Smooth muscle cell (in vitro differentiated cells): Measurements from ENCODE around the gene KIF7. TPM values are rescaled to one million over a fixed set of nuclear protein-coding genes. Genes with fewer than 3 reads are reported as not detected.

Experiments
- DNase-seq: peaks from one replicate; lab custom pipeline; 2025; ENCODE audit not compliant: unreplicated experiment; lab: John Stamatoyannopoulos, UW
- H2AFZ ChIP-seq: fragments of 200-600 bp; sonication (generic); 2 replicates; pipeline ENCODE4 v1.6.0; 2016; ENCODE audit warnings: antibody characterized with exemption, low read depth, mild to moderate bottlenecking
- H3F3A ChIP-seq: fragments of 200-600 bp; sonication (generic); 2 replicates; pipeline ENCODE4 v1.6.0; 2017; ENCODE audit warnings: antibody characterized with exemption, low read depth
- H3K27ac ChIP-seq: fragments of 200-600 bp; sonication (generic); 2 replicates; pipeline ENCODE4 v1.5.1; 2016; ENCODE audit warnings: low read depth, mild to moderate bottlenecking
- H3K27me3 ChIP-seq: fragments of 200-600 bp; sonication (generic); 2 replicates; pipeline ENCODE4 v1.6.1; 2016; ENCODE audit warnings: low read depth, mild to moderate bottlenecking
- H3K36me3 ChIP-seq: fragments of 200-600 bp; sonication (generic); 2 replicates; pipeline ENCODE4 v1.5.1; 2016; ENCODE audit warnings: low read depth
- H3K4me1 ChIP-seq: fragments of 200-600 bp; sonication (generic); 2 replicates; pipeline ENCODE4 v1.5.1; 2016; ENCODE audit warnings: low read depth
- H3K4me2 ChIP-seq: fragments of 200-600 bp; sonication (generic); 2 replicates; pipeline ENCODE4 v1.6.0; 2016; ENCODE audit warnings: mild to moderate bottlenecking
- H3K4me3 ChIP-seq: fragments of 200-600 bp; sonication (generic); 2 replicates; pipeline ENCODE4 v1.5.1; 2016; ENCODE audit warnings: mild to moderate bottlenecking
- H3K79me2 ChIP-seq: fragments of 200-600 bp; sonication (generic); 2 replicates; pipeline ENCODE4 v1.6.0; 2016; ENCODE audit warnings: low read depth, mild to moderate bottlenecking
- H3K9ac ChIP-seq: fragments of 200-600 bp; sonication (generic); 2 replicates; pipeline ENCODE4 v1.6.0; 2016; ENCODE audit warnings: low read depth
- H3K9me3 ChIP-seq: fragments of 200-600 bp; sonication (generic); replicated peaks from 2 replicates; pipeline ENCODE4 v1.5.1; 2016; ENCODE audit warnings: low read depth
- H4K20me1 ChIP-seq: fragments of 200-600 bp; sonication (generic); 2 replicates; pipeline ENCODE4 v1.6.0; 2016; ENCODE audit warnings: low read depth
- WGBS: methylation state at CpG from one replicate; pipeline ENCODE4 v1.1.7; 2016; ENCODE audit warnings: low lambda C conversion rate; 5-methylcytosine and 5-hydroxymethylcytosine counted together
- polyA plus RNA-seq: library from polyadenylated mRNA; unstranded; fragments of >200 nt; fragmentation: Nextera tagmentation; extraction: Ambion mirVana; gene quantifications from 2 replicates; pipeline ENCODE4 v1.2.1, GENCODE V29; 2016
- total RNA-seq: library from RNA; depleted of rRNA; stranded (reverse); fragments of >200 nt; gene quantifications from 2 replicates; pipeline ENCODE4 v1.2.3, GENCODE V29; 2014
- TF ChIP-seq, protein P1 (sequence below): fragments of 200-600 bp; sonication (generic); IDR thresholded peaks from 2 replicates; pipeline ENCODE4 v1.5.1; 2017; ENCODE audit warnings: borderline replicate concordance, mild to moderate bottlenecking, antibody characterized with exemption; ENCODE audit not compliant: insufficient read depth, poor library complexity, severe bottlenecking

KIF7 gene
- total and polyA plus RNA-seq, 2 experiments from 2014 or later: 4.8 to 7.6 TPM

DNA sequence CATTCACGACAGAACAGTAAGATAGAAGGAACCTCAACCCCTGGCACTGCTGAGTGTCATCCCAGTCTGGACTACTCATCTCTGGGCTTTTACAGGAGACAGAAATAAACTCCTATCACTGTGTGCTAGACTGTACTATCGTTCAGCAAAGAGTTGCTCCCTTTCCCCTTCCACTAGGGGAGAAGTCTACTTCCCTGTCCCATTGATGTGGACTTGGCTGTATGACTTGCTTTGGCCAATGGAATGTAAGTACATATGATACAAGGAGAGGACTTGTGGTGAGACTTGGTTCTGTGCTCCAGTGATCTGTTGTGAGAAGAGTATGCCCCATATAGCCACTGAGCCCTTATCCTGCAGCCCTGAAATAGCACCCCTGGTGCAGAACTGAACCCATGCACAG is 5.3 kb upstream of the KIF7 start:
- H2AFZ ChIP-seq: no peak overlapping the region

DNA sequence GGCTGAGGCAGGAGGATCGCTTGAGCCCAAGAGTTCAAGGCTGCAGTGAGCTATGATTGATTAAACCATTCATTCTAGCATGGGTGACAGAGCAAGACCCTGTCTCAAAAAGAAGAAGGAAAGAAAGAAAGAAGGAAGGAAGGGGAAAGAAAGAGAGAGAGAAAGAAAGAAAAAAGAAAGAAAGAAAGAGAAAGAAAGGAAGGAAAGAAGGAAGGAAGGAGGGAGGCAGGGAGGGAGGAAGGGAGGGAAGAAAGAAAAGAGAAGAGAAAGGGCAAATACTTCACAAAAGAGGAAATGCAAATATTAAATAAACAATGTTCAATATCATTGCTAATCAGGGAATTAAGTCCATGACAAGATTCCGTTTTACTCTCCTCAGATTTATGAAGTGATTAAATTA is 4.0 kb upstream of the KIF7 start:
- Histone ChIP-seq H3F3A (peaks cover 4% of the 10 kb centered on the region), H3K27ac (no peak overlapping the region), H3K36me3 (no peaks in the 10 kb centered on the region), H3K27me3 (no peaks in the 10 kb centered on the region), H3K9ac (no peak overlapping the region), H3K4me1 (peaks cover 6% of the 10 kb centered on the region), H4K20me1 (no peaks in the 10 kb centered on the region), H3K4me2 (no peak overlapping the region), H3K79me2 (no peaks in the 10 kb centered on the region), H3K9me3 (no peaks in the 10 kb centered on the region), H2AFZ (no peak overlapping the region), H3K4me3 (no peak overlapping the region)
- no peak for DNase-seq
- TF ChIP-seq, protein P1, sequence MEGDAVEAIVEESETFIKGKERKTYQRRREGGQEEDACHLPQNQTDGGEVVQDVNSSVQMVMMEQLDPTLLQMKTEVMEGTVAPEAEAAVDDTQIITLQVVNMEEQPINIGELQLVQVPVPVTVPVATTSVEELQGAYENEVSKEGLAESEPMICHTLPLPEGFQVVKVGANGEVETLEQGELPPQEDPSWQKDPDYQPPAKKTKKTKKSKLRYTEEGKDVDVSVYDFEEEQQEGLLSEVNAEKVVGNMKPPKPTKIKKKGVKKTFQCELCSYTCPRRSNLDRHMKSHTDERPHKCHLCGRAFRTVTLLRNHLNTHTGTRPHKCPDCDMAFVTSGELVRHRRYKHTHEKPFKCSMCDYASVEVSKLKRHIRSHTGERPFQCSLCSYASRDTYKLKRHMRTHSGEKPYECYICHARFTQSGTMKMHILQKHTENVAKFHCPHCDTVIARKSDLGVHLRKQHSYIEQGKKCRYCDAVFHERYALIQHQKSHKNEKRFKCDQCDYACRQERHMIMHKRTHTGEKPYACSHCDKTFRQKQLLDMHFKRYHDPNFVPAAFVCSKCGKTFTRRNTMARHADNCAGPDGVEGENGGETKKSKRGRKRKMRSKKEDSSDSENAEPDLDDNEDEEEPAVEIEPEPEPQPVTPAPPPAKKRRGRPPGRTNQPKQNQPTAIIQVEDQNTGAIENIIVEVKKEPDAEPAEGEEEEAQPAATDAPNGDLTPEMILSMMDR: no peak
- 98% methylated on average over 2 of the region's 2 CpGs for WGBS

More for the DNA sequence above, 5.3 kb upstream of the KIF7 start:
- peaks cover 10% of the 10 kb centered on the region for H3F3A ChIP-seq
- H3K36me3 ChIP-seq: no peaks in the 10 kb centered on the region
- H3K4me2 ChIP-seq: no peak overlapping the region
- no peaks in the 10 kb centered on the region for H4K20me1 ChIP-seq
- WGBS: 90% methylated on average over 2 of the region's 2 CpGs
- H3K27me3 ChIP-seq: no peaks in the 10 kb centered on the region
- H3K4me1 ChIP-seq: peaks cover 2% of the 10 kb centered on the region
- TF ChIP-seq, protein P1: no peak
- no peaks in the 10 kb centered on the region for H3K79me2 ChIP-seq
- no peak overlapping the region for H3K9ac ChIP-seq
- H3K27ac ChIP-seq: no peak overlapping the region
- no peak for DNase-seq
- no peaks in the 10 kb centered on the region for H3K9me3 ChIP-seq
- no peak overlapping the region for H3K4me3 ChIP-seq

DNA sequence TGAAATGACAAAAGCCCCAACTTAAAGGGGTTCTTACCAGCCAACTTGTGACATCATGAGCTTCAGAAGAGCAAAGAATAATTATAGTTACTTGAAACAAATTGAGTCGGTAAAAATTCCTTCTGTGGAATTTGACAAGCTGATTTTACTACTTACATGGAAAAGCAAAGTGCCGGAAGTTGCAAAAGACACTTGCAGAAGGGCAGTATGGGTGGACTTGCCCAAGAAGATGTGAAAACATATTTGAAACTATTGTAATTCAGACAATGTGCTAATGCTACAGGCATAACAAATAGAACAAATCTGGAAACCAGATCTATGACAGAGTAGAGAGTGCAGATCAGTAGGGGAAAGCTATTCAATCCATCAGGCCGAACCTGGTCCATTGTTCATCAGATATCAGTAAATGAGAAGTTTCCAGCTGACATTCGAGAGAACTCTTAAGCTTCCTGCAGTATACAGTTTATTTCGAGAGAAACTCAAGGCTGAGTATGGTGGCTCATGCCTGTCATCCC is 2.5 kb upstream of the KIF7 start:
- Histone ChIP-seq H3K27me3 (no peaks in the 10 kb centered on the region), H3K4me3 (no peak overlapping the region), H3K27ac (no peak overlapping the region), H3K4me1 (peaks cover 7% of the 10 kb centered on the region), H3F3A (peaks cover 3% of the 10 kb centered on the region), H4K20me1 (peaks cover 6% of the 10 kb centered on the region), H2AFZ (no peak overlapping the region), H3K36me3 (no peaks in the 10 kb centered on the region), H3K9ac (no peak overlapping the region), H3K9me3 (no peaks in the 10 kb centered on the region), H3K79me2 (peaks cover 11% of the 10 kb centered on the region), H3K4me2 (no peak overlapping the region)
- TF ChIP-seq, protein P1: no peak
- 83% methylated on average over 5 of the region's 5 CpGs for WGBS
- no peak for DNase-seq

DNA sequence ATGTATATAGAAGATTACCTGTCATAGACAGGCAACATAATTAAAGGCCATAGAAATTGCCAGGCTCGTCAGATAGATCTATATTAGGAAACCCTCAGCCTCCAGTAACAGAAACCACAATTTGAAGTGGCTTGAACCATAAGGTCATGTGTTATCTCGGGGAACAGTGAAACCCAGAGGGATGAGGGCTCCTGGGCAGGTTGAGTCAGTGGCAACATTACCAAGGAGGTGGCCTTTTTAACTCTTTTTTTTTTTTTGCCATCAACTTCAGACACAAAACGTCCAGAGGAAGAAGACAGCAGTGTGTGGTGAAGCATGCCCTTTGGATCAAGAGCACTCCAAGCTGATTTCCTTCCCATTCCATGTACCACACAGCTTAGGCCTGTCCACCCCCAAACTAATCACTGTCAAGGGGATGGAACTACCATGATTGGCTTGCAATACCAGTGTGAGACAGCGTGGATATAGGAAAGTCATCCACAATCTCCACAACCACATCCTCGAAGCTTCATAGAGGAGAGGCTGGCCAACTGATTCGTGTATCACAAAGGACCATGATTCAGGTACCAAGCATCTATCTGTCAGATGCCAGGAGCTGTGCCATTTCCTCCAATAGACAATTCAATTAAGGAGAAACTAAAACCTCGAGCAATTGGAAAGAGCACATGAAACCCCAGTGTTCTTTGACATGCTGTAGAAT is 999 bp upstream of the KIF7 start:
- Histone ChIP-seq H3K4me3 (no peak overlapping the region), H4K20me1 (peaks cover 6% of the 10 kb centered on the region), H2AFZ (no peak overlapping the region), H3K36me3 (no peaks in the 10 kb centered on the region), H3K27ac (no peak overlapping the region), H3K9ac (no peak overlapping the region), H3K9me3 (no peaks in the 10 kb centered on the region), H3F3A (peaks cover 3% of the 10 kb centered on the region), H3K4me2 (no peak overlapping the region), H3K4me1 (peaks cover 7% of the 10 kb centered on the region), H3K79me2 (peaks cover 11% of the 10 kb centered on the region), H3K27me3 (no peaks in the 10 kb centered on the region)
- 64% methylated on average over 7 of the region's 7 CpGs for WGBS
- TF ChIP-seq, protein P1: no peak
- no peak for DNase-seq
